NCI-H146 treated with DMSO at 0.1 percent for 48 hours (cell line): Measurements from ENCODE around the gene INPP5E.

ENCODE experiments used
- DNase-seq: peaks from one replicate; lab custom pipeline; 2025; ENCODE audit not compliant: unreplicated experiment; lab: John Stamatoyannopoulos, UW

Gene INPP5E, protein sequence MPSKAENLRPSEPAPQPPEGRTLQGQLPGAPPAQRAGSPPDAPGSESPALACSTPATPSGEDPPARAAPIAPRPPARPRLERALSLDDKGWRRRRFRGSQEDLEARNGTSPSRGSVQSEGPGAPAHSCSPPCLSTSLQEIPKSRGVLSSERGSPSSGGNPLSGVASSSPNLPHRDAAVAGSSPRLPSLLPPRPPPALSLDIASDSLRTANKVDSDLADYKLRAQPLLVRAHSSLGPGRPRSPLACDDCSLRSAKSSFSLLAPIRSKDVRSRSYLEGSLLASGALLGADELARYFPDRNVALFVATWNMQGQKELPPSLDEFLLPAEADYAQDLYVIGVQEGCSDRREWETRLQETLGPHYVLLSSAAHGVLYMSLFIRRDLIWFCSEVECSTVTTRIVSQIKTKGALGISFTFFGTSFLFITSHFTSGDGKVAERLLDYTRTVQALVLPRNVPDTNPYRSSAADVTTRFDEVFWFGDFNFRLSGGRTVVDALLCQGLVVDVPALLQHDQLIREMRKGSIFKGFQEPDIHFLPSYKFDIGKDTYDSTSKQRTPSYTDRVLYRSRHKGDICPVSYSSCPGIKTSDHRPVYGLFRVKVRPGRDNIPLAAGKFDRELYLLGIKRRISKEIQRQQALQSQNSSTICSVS

DNA sequence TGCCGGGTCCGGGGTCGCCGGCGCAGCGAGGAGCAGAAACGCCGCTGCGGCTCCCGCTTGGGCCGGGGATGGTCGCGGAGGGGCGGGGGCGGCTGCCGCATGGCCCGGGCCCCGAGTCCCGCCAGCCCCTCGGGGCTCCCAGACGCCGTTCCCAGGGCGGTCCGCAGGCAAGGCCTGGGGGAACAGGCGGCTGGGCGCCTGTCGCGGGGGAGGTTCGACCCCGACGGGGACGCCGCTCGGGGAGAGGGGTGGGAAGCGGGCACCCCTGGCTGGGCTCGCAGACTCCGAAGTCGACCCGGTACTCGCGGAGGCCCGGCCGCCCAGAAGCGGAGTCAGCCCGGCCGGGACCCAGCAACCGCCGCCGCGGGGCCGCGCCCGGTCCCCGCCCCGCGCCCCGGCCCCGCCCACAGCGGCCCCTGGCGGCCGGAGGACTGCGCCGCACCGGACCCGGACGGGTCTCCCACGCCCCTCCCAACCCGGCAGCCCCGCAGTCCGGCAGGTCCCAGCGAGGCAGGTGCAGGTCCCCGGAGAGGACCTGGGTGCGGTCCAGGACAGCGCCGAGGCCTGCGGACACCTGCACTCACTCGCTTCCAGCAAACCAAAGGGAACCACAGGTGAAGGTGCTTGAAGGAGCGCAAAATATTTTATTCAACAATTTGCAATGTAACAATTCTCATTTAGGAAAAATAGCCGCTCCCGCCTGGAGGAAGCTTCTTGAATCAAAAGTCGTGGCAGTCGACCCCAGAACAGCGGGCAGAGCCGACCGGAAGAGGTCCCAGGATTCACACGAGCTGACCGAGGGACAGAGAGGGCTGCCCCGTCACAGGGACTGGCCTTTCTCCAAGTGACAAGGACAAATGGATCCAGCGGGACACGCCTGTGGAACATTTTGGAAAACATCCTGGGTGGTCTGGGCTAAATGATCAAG lies at the start of gene INPP5E:
TSS of gene INPP5E (minus strand) at position 365 of the 928 bp plus-strand sequence. CDS start 426 bp downstream, outside the sequence.
- DNase-seq, result no peak

DNA sequence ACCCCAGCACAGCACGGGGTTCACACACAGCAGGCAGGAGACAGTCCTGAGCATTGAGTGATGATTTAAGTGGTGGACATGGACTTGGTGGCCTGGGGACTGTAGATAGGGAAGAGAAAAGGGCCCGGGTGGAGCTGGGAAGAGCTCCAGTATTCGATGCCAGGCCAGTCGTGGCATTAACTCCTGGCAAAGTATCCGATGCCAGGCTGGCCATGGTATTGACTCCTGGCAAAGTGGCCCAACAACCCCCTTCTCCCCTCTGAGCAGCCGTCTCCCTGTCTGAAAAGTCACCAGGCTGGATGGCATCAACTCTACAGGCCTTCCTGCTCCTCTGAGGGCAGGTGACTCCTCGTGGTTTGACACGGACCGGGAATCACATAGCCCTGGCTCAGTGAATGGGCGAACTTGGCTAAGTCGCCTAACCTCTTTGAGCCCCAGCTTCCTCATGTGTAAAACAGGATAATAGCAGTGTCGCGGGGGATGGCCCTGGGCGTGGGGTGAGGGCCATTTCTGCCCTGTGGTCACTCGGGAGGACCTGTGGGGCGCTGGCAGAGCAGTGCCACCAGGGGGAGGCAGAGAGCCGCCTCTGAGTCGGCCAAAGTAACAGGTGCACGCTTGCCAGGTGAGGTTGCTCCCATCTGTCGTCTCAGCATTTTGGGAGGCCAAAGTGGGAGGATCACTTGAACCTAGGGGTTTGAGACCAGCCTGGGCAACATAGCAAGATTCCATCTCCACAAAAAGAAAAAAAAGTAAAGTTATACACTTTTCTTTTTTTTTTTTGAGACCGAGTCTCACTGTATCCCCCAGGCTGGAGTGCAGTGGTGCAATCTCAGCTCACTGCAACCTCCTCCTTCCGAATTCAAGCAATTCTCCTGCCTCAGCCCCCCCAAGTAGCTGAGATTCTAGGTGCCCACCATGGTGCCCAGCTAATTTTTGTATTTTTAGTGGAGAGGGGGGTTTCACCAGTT lies 48.9 kb upstream of the INPP5E start:
- peak; percentile 18 for DNase-seq

DNA sequence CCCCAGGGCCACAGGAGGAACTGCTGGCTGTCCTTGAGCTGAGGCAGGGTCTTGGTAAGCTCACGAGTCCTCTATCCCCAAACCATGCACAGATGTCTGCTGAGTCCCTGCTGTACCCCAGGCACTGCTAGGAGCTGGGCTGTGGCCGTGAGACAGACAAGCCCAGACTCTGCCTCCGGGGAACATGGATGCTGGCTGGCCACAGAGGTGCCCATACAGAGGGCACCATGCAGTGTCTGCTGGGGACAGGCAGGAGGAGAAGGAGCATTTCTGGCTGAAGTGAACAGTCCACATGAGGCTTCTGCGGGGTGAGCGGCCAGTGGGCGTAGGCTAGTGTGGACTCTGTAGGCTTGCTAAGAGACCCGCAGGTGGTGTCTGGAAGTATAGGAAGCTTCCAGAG lies 48.0 kb upstream of the INPP5E start:
- DNase-seq, result no peak

DNA sequence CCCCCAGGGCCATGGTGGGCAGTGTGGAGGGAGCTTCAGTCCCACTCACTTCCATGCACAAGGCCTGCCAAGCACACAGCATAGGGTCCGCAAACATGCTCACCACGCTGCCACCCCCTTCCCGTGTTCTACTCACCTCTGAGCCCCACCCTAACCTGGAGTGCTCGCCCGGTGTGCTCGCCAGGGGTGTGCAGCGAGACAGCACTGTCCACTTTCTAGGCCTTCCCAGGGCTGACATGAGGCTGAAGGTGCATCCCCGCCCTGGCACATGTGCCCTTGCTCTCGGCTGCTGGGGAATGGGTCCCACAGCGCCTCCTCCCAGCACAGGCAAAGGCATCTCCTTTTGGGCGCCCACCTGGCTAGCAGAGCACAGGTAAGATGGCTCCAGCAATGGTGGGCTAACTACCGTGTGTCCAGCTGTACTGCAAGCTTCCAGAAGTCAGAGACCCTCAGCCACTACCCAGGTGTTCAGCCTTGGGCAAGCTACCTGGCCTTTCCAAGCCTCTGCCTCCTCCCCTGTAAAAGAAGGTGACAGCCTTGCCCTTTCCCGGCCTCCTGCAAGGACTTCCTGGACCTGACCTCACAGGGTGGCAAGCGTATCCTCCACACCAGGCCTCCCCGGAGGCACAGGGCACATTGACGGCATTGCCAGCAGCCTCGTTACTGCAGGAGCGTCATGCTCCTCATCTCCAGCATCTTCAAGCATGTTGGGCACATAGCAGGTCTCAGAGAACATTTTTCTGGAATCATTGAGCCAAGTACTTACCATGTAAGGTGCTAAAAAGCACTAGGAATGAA lies 47.4 kb upstream of the INPP5E start:
- DNase-seq, result no peak

DNA sequence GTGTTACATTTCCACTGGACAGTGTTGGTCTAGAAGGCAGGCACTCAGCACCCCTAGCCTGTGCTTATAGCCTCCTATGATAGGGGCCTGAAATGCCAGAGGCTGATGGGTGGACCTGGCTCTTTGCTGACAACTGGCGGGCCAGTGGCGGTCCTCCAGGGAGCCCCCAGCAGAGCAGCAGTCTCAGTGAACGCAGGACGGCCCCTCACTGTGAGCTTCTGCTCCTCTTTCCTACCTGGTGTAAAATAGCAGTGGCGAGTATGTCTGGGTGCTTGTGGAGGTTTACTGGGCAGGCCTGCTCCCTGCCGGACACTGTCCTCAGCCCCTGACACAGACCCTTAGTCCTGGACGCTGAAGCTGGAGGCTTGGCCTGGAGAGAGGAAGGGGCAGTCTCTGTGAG lies 46.5 kb upstream of the INPP5E start:
- no peak for DNase-seq

DNA sequence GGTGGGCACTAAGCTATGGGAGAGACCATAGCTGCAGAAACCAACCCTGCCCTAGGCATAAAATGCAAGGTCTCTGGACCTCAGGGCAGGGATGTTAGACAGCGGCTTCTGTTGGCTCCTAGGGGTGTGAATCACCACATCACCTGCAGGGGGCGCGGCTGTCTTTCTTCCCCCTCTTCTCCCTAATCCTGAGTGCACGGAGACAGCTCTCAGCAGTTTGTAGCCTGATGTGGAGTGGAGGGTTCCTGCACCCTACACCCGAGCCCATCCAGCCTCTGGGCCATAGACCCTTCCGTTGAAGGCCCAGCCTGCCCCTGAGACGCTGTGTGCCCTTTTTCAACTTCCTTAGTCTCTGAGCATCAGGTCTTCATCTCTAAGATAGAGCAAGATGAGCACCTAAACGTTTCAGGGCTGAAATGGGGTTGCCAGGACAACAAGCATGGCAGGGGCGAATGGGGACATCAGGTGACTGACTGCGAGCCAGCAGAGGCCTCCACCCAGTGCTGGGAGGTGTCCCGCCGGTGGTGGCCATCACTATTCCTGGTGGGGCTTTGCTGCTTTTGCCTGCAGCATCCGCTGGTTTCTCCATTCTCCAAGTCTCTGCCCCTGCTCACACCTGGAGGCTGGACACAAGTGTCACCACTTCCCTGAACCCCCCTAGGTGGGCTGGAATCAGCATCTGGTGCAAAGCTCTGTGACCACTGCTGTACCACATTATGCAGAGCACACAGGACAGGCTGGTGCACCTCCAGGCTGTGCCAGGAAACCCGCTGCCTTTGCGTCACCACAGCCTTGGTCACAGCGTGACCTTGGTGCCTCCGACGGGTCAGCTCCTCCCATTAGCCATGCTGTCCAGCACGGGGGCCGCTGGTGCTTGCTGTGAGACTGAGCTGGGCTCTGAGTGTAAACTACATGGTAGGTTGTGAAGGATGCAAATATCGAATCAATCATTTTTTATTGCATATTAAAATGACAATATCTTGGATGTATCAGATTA lies 45.7 kb upstream of the INPP5E start:
- peak; percentile 54 for DNase-seq

DNA sequence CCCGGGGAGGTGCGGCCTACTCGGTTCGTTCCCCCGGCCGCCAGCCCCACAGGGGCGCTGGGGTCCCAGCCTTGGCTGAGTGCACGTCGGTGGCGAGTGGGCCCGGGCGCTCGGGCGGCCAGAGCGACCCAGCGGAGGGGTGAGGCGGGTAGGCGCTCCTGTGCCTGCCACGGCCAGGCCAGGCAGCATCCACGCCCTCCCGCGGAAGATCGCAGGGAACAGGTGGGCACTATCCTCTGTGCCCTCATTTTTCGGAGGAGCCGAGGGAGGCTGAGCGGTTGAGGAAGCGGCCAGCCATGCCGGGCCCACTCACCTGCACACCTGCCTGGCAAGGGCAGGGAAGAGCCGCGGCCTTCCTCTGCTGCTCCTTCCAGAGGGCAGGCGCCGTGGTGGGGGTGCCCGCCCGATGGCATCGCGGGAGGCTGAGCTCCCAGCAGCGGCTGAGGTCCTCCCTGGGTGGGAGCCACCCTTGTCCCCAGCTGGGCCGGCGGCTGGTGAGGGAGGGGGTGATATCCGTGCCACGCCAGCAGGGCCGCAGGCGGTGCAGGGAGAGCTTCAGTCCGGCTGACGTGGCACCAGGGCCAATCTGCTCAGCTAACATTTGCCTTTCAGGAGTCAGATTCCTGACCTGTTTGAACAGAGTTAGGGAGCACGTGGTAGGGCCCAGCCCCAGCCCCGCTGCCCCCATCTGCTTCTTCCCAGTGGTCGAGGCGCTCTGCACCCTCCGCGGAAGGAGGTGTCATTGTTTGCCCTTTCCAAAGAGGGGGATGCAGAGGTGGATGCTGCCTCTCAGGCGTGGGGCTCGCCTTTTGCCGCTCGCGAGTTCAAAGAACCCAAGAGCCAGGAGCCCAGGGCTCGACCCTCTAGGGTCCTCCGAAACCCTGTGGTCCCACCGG lies 44.8 kb upstream of the INPP5E start:
- DNase-seq, result peak; percentile 5

DNA sequence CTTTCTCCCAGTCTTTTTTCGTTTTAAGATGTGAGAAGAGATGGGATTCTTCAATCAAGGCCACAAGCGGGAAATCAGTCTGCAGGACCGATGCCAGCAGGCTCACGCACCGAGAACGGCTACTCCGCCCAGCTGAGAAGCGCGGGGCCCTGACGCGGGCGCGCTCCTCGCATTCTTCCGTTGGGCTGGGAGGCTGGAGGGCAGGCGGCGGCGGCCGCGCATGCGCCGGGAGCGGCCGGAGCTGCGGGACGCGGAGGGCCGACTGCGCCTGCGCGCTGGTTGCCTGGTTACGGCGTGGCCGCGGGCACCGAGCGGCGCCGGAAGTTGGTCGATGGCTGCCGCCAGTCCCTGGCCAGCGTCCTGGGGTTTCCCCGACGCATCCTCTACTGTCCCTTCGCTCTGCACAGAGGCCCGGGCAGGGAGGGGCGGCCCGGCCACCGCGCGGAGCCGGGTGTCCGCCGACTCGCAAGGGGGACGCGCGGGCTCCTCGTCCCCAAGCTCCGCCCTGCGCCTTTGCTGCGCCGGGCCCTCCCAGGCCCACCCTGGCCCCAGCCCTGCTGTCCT lies 44.0 kb upstream of the INPP5E start:
- DNase-seq, result peak; percentile 54

DNA sequence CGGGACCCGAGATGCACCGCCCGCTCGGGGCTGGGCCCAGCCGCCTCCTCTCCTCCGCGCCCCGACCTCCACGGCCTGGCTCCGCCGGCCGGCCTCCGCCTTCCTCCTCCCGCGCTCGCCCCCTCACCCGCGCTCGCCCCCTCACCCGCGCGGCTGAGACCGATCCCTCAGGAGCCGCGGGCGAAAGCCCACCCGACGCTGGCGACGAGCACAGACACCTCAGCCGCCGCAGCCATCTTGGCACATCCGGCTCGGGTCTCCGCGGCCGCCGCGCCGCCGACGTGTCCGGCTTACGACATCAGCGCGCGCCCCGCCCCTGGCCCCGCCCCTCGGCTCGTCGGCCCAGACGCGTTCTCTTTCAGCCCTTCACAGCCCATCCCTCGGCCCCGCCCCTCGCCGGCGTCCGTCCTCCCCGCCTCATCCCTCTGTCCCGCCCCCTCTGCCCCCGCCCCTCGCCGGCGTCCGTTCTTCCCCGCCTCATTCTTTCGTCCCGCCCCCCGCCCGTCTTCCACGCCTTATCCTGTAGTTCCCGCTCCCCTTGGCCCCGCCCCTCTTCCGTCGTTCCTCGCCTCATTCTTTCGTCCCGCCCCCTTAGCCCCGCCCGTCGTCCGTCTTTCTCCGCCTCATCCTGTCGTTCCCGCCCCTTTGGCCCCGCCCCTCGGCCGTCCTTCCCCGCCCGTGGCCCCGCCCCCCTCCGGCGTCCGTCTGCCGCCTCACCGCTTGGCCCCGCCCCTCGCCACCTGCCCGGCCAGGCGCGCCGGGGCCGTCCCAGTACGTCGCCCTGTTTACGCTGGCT lies 43.3 kb upstream of the INPP5E start, which contains the start of gene SEC16A:
TSS of gene SEC16A (minus strand) at position 248 of the 796 bp plus-strand sequence. CDS start 5,425 bp downstream, outside the sequence.
- peak; percentile 92 for DNase-seq

DNA sequence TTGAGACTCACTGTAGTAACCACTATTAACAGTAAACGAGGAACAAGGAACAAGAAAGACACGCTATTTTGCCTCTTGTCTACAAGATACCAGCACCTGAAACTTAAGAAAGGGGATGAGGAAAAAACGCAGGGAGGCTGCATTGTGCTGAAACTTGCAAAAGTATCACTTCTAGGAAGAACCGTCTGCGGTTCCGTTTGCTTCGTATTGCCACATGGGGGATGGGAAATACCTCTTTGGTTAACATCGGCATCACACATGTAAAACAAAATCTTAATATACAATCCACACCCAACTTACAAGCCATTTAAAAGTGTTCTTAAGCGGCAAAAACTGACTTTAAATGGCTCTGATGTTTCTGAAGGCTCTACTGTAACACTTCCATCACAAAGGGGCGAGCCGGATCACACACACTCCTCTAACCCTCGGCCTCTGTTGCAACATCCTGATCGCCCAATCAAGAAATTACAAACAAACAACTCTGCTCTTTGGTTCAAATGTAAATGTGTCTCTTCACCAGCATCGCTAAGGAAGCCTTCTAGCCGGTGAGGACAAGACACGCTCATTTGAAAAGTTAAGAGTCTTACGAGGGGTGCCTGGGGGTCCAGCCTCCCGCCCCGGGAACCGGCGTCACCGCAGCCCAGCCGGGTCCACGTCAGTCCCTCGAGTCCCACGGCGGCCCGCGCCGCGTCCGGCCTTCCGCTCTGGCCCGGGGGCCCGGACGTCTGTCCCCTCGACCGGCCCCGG lies 42.6 kb upstream of the INPP5E start:
- peak; percentile 1 for DNase-seq

DNA sequence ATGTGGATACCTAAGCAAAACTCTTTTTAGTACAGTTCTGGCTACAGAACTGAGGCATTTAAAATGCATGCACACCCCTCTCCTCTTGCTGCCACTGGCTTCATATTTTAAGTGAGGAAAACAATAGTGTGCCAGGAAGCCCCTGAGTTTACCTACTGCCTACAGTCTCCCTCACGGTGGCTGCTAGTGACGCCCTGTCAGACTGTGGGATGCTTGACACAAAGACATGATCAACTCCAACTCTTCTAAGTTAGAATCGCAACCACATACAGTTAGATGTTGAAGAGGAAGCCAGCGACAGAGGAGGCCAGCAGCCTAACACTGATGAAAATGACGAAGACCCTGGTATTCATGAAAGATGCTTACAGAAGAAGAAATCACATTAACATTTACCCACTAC lies 41.9 kb upstream of the INPP5E start:
- no peak for DNase-seq

DNA sequence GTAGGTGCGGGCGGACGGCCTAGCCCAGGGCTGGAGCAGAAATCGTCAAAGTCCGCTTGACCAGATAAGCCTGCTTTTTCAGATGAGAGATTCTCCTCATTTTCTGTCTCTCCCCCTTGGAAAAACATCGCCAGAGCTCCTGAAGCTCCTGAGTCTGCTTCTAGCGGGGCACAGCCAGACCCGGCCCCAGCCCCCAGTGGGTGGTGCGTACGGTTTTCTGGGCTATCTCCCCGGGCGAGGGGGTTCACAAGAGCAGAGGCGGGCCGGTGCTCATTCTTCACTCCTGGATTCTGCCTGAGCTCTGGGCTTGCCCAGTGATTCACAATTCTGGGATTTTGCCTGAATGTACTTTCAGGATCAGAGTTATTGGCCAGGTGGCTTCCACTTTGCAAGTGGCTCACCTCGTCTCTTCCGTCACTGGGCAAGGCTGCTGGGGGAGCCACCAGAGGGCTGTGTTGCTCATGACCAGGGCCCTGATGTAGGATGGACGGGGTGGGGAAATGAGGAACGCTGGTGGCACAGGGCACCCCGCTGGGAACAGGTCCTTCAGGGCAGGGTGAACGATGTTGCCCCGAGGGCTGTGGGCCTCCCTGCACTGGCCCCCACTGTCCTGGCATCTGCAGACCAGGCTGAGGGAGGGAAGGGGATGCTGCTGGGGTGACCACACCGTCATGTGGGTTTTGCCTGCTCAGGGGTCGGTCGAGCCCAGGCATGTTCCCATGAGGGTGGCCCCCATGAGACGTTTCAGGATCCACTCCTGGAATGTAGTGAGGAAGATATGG lies 36.9 kb upstream of the INPP5E start:
- no peak for DNase-seq

DNA sequence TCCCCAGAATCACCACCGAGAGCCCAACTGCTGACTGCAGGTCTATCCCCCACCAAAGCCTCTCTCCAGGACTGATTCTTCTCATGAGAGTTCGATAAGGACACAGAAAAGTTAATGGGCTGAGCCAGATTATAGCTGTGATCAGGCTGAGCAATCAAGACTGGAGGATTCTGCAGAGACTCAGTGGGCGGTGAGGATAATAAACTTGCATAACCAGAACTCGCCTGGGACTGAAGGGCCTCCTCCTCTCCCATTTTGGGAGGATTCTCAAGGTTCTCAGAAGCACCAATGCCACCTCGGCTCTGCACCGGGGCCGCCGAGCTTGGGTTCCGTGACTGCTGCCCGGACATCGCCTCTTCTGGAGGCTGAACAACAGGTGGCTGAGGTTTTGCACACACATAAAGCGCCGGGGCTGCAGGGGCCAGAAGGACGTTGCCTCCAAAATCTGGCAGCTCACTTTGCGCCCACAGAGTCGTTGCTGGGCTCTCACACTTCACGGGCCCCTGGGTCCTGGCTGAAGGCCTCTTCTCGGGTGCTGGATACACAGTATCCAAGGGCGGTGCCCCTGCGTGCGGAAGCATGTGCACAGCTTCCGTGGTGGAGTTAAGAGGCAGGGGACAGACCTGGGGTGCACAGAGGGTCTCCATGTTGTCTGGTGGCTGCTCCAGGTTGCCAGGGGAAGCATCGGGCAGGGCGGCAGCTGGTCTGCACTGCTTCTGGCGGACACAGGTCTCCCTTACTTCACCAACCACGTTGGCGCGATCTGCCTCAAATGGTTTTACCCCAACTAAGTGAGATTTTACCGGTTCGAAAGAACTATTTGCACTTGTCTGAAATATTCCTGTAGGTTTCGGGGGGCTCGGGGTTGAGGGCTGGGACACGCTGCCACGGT lies 35.6 kb upstream of the INPP5E start:
- no peak for DNase-seq
